GM12892 (cell line): Measurements from ENCODE around the gene KRT2.

ENCODE experiments used
- DNase-seq: peaks from one replicate; pipeline ENCODE4 v3.0.0; 2011; ENCODE audit not compliant: insufficient read length
- FAIRE-seq: peaks from 2 replicates; lab custom pipeline; 2011; peaks lifted over from hg19 to GRCh38; lab: Jason Lieb, UNC
- POLR2A ChIP-seq: IDR thresholded peaks from 2 replicates; pipeline ENCODE4 v1.6.1; 2011; ENCODE audit warnings: low read depth, low read length, control low read depth
- POLR2AphosphoS5 ChIP-seq: IDR thresholded peaks from 2 replicates; pipeline ENCODE4 v1.6.1; 2011; ENCODE audit warnings: low read depth, low read length, control low read depth
- TAF1 ChIP-seq: IDR thresholded peaks from 2 replicates; pipeline ENCODE4 v1.6.1; 2011; ENCODE audit warnings: low read depth, mild to moderate bottlenecking, control low read depth, low read length, borderline replicate concordance

Gene KRT2

GRCh38 chr12:52691076-52691840, 39.2 kb upstream of the KRT2 start:
- TF ChIP-seq POLR2AphosphoS5, result no peak
- TF ChIP-seq TAF1, result no peak
- no peak for TF ChIP-seq POLR2A
- DNase-seq (no peak), FAIRE-seq (no peak)

- TF ChIP-seq POLR2A (no peak), POLR2AphosphoS5 (no peak), TAF1 (no peak)
- no peak for FAIRE-seq
- no peak for DNase-seq
These were observed 38.5 kb upstream of the KRT2 start for GRCh38 chr12:52690351-52691075.

DNA sequence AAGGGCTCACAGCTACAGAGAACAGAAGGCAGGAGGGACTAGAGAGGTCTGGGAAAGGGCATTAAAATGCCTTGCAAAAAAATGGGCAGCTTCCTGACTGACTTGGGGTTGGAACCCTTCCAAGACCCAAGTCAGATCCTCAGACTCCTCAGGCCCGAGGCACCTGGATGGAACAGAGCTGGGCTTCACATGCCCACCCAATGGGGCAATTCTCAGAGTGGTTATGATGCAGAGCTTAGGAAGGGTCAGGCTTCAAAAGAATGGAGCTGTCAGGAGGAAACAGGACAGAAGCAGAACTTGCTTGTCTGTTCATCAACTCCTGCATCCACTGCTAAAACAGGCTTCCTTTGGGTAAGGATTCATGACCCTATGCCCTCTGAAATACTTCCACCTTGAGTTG, 37.9 kb upstream of the KRT2 start:
- FAIRE-seq (no peak), DNase-seq (no peak)
- TF ChIP-seq TAF1 (no peak), POLR2A (no peak), POLR2AphosphoS5 (no peak)

DNA sequence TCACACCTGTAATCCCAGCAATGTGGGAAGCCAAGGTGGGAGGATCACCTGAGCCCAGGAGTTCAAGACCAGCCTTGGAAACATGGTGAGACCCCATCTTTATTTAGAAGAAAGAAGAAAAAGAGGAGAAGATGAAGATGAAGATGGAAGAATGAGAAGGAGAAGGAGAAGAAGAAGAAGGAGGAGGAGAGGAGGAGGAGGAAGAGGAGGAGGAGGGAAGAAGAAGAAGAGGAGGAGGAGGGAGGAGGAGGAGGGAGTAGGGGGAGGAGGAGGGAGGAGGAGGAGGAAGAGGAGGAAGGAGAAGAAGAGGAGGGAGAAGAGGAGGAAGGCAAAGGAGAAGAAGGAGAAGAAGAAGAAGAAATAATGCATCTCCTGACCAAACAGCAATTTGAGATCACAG, 37.2 kb upstream of the KRT2 start:
- no peak for DNase-seq
- no peak for FAIRE-seq
- TF ChIP-seq POLR2AphosphoS5 (no peak), POLR2A (no peak), TAF1 (no peak)

- DNase-seq (no peak), FAIRE-seq (no peak)
- no peak for TF ChIP-seq POLR2A
- TF ChIP-seq TAF1, result no peak
- no peak for TF ChIP-seq POLR2AphosphoS5
These were observed 36.5 kb upstream of the KRT2 start for GRCh38 chr12:52688481-52688880.

DNA sequence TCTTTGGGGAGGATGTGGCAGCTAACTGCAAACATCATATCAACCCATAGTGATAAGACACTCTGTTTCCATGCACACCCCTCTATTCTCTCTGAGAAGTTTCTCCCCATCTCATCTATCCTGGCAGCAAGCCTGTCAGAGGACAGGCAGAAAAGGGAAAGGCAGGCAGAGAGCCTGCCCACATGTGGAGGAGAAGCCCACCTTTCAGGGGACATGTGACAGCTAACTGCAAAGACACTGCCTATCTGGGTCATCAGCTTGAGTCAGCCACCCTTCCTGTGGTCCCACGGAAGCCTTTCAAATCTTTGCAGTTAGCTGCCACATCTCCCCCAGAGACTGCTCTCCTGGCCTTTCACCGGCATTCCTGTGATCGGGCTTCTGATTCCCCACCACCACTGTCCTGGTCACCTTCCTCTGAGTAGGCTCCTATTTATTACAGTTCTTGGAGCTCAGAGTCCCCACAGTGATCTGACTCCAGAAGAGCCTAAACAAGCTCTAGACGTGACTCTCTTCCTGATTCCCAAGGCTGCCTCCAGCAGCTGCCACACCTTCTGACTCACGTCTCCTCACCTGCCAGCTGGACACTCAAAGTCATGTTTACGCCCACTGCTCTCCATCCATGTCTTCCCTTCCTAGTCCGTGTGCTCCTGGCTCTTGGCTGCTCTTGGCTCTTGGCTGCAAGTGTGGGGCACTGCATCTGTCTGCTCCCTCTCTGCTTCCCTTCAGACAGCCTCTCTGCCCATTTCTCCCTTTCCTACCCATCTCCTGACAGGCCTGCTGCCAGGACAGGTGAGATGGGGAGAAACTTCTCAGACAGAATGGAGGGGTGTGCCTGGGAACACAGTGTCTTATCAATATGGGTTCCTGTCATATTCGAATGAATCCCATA, 35.7 kb upstream of the KRT2 start:
- TF ChIP-seq POLR2AphosphoS5 (no peak), POLR2A (no peak), TAF1 (no peak)
- no peak for DNase-seq
- FAIRE-seq, result no peak

DNA sequence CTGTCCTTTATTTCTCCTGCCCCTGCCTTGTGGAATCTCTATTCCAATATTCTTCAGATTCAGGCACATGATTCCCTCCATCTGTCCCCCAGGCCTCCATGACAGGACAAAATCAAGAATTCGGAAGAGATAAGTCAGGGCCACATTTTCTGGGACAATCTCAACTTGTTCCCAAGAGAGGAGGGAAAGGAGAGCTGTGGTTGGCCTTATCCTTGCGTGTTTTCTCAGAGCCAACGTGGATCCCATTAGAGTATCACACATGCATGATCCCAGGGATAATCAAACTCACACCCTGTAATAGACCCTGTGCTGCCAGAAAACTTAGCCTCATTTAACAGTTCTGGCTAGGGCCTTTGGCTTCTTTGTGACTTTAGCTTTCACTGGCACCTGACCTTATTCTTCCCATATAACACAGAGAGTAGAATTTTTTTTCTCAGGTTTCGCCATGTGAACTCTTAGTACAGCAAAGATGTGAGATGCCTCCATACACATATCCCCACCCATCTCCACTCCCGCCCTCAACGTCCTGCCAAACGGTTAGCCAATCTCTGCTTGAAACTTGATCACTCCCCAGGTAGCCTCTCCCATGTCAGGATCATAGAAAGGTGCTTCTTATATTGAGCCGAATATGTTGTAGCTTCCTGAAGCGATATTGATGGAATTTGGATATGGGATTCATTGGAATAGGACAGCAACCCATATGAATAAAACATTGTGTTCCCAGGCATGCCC, 34.9 kb upstream of the KRT2 start:
- TF ChIP-seq POLR2A (no peak), TAF1 (no peak), POLR2AphosphoS5 (no peak)
- no peak for FAIRE-seq
- no peak for DNase-seq

DNA sequence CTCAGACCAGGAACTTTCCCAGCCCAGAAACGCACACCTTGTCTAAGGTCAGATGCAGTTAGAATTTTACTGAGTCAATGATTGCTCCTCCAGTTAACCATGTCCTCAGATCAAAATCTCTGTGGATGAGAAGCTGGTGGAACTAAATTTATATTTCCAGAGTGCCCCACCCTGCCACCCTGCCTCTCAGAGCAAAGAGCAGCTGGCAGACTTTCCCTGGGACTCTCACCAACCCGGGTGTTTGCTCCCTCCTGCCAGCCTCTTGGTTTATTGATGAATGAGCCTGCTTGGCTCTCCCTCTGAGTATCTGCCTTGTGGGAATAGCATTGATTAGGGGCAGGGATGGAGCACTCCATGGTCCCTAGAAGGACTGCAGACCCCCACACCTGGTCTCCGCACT, 34.1 kb upstream of the KRT2 start:
- TF ChIP-seq POLR2AphosphoS5 (no peak), TAF1 (no peak), POLR2A (no peak)
- no peak for FAIRE-seq
- DNase-seq, result no peak

DNA sequence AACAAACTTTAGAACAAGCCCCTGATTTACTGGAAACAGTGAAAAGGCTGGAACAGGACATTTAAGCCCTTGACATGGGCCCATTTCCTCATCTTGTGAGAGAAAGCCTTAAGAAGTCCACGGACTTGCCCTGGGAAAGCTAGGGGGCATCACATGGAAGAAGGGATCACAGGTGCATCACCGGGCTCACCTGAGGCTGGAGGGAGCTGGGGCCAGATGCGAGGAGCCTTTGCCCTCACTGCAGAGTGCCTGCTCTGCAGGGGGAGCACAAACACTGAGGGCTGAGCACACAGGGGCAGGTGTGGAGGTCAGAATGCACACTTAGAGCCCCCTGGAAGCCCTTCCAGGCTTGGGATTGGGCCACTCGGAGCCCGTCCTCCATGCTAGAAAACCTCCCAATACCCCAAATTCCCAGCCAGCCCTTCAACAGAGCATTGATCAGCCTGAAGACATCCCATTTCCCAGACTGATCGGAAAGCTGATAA, 33.4 kb upstream of the KRT2 start:
- DNase-seq, result no peak
- FAIRE-seq, result no peak
- TF ChIP-seq POLR2A (no peak), TAF1 (no peak), POLR2AphosphoS5 (no peak)

GRCh38 chr12:52684431-52684830, 32.4 kb upstream of the KRT2 start:
- DNase-seq, result no peak
- no peak for FAIRE-seq
- TF ChIP-seq TAF1 (no peak), POLR2AphosphoS5 (no peak), POLR2A (no peak)

DNA sequence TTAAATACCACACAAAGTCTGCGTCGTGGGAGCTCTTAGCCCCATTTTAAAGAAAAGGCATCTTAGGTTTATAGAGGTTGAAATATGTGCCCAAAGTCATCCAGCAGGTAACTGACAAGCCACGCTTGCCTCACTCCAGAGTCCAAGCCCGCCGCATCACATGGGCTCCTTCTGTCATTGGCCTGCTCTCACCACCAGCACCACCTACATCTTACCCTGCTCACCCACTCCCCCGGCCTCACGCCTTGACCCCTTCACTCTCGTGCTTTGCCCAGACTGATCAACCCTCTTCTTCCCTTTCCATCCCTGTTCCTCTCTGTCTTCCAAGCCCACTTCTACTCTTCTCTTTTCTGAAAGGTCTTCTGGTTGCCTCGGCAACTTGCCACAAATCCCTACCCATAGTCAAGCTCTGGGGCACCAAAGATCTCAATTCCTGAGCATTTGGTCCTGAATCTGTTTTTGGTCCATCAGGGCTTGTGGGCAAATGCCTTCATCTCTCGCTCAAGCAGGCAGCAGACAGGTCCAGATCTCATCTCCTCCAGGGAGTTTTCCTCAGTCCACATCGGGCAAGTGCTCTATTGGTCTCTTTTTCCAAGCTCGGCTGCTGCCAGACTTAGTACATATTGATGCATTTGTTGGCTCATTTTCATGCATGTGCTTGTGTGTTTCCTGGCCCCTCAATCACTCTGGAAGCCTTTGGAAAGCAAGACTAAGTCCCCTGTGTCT, 31.7 kb upstream of the KRT2 start:
- TF ChIP-seq TAF1 (no peak), POLR2AphosphoS5 (no peak), POLR2A (no peak)
- FAIRE-seq (no peak), DNase-seq (no peak)
